HepG2 (cell line): ENCODE results near the gene BSND. TPM values are rescaled to one million over a fixed set of nuclear protein-coding genes. Genes with fewer than 3 reads are reported as not detected.
A peak's percentile ranks its signal among the peaks of the same experiment; 100 is the strongest.

Experiments
- ATAC-seq: fragments of 200-7000 bp; cut with Tn5 transposase; 3 replicates; pipeline ENCODE4 v1.9.1; 2020; ENCODE audit warnings: mild to moderate bottlenecking, moderate library complexity
- BruUV-seq: library from RNA; stranded (reverse); fragments of 400-500 nt; replicated peaks from 2 replicates; lab custom pipeline; 2021; lab: Mats Ljungman, UMichigan
- CTCF ChIA-PET: fragments of 300-600 bp; formaldehyde crosslinking; extraction: SDS; loops from one replicate; lab custom pipeline; 2021; ENCODE audit warnings: low total read pairs, inconsistent platforms, low intra/inter-chr PET ratio; lab: Yijun Ruan, JAX
- POLR2A ChIA-PET: fragments of 350-600 bp; sonication (Branson Sonifier 250); formaldehyde crosslinking; loops from one replicate; lab custom pipeline; 2020; ENCODE audit warnings: antibody characterized with exemption, inconsistent platforms; lab: Yijun Ruan, JAX
- DNase-seq: peaks from one replicate; pipeline ENCODE4 v3.0.0-alpha.2; 2015; ENCODE audit warnings: low spot score
- FAIRE-seq: peaks from 3 replicates; lab custom pipeline; 2011; peaks lifted over from hg19 to GRCh38; lab: Jason Lieb, UNC
- H2AFZ ChIP-seq: one replicate; pipeline ENCODE4 v1.6.1; 2011; ENCODE audit warnings: low read length, inconsistent platforms
- H3K27ac ChIP-seq: fragments of 300-600 bp; 3 replicates; pipeline ENCODE4 v1.8.0; 2011; ENCODE audit warnings: mixed run types, mild to moderate bottlenecking, mixed read lengths, low read length, inconsistent platforms; ENCODE audit not compliant: insufficient read depth; ENCODE audit errors: extremely low read length
- H3K27me3 ChIP-seq, 2 experiments: fragments of 200-600 bp in 1 of 2; 2 replicates in 1 of 2; 3 replicates in 1 of 2; pipeline versions ENCODE4 v1.6.0 to v1.8.0; 2011; ENCODE audit warnings: low read length in 2 of 2, mild to moderate bottlenecking in 2 of 2, moderate library complexity in 2 of 2, inconsistent platforms in 1 of 2; ENCODE audit not compliant: insufficient read depth in 2 of 2, control insufficient read depth in 1 of 2
- H3K36me3 ChIP-seq, 2 experiments: fragments of 200-600 bp in 1 of 2; replicated peaks in 1 of 2; 2 replicates in 1 of 2; 3 replicates in 1 of 2; pipeline versions ENCODE4 v1.5.1 to v1.8.0; 2011; ENCODE audit warnings: low read length in 2 of 2, inconsistent platforms in 1 of 2; ENCODE audit not compliant: insufficient read depth in 2 of 2, control insufficient read depth in 1 of 2
- H3K4me1 ChIP-seq: 2 replicates; pipeline ENCODE4 v1.5.1; 2012; ENCODE audit warnings: low read length, inconsistent platforms; ENCODE audit not compliant: insufficient read depth
- H3K4me2 ChIP-seq: 2 replicates; pipeline ENCODE4 v1.6.0; 2011; ENCODE audit warnings: low read depth, low read length, inconsistent platforms
- H3K4me3 ChIP-seq, 3 experiments: fragments of 200-600 bp in 1 of 3; sonication (generic), shearing (Covaris generic) in 1 of 3; replicated peaks in 1 of 3; 2 replicates each; pipeline ENCODE4 v1.5.1; 2011 to 2016; ENCODE audit warnings: low read length in 3 of 3, inconsistent platforms in 2 of 3, low read depth in 2 of 3, mild to moderate bottlenecking in 2 of 3, control low read depth in 1 of 3, mixed read lengths in 1 of 3; ENCODE audit not compliant: insufficient read depth in 1 of 3
- H3K79me2 ChIP-seq: one replicate; pipeline ENCODE4 v1.6.1; 2011; ENCODE audit warnings: low read length, inconsistent platforms; ENCODE audit not compliant: insufficient read depth
- H3K9ac ChIP-seq: 2 replicates; pipeline ENCODE4 v1.6.0; 2011; ENCODE audit warnings: mild to moderate bottlenecking, low read depth, low read length, inconsistent platforms; ENCODE audit not compliant: insufficient read depth
- H3K9me3 ChIP-seq: 2 replicates; pipeline ENCODE4 v1.5.1; 2012; ENCODE audit warnings: mild to moderate bottlenecking, low read length
- H4K20me1 ChIP-seq: 2 replicates; pipeline ENCODE4 v1.6.0; 2011; ENCODE audit warnings: inconsistent platforms, mild to moderate bottlenecking, low read length, moderate library complexity; ENCODE audit not compliant: insufficient read depth
- ATF7 ChIP-seq, 2 experiments: fragments of 450-650 bp in 1 of 2; sonication (generic) in 1 of 2; formaldehyde crosslinking in 1 of 2; IDR thresholded peaks; 2 replicates each; pipeline versions ENCODE4 v1.4.0 to v1.6.1; 2016 to 2020; ENCODE audit warnings: antibody characterized with exemption in 1 of 2, mild to moderate bottlenecking in 1 of 2, missing genetic modification reagents in 1 of 2
- CREB1 ChIP-seq, 2 experiments: fragments of 450-650 bp in 1 of 2; IDR thresholded peaks; 2 replicates each; pipeline ENCODE4 v1.6.1; 2016 to 2017; ENCODE audit warnings: control low read depth in 1 of 2, mild to moderate bottlenecking in 1 of 2, missing compliant biosample characterization in 1 of 2, missing genetic modification characterization in 1 of 2
- ZNF251 ChIP-seq: sonication (generic); formaldehyde crosslinking; IDR thresholded peaks from 2 replicates; pipeline ENCODE4 v1.9.0; 2021; ENCODE audit warnings: mild to moderate bottlenecking, missing genetic modification reagents
- ZNF503 ChIP-seq: sonication (generic); formaldehyde crosslinking; IDR thresholded peaks from 2 replicates; pipeline ENCODE4 v1.4.0; 2020; ENCODE audit warnings: missing genetic modification reagents
- ZNF746 ChIP-seq: sonication (generic); formaldehyde crosslinking; IDR thresholded peaks from 2 replicates; pipeline ENCODE4 v1.8.0; 2022; ENCODE audit warnings: mild to moderate bottlenecking, missing genetic modification reagents
- WGBS: methylation state at CpG from one replicate; pipeline ENCODE4 v1.1.6; 2017; ENCODE audit warnings: low lambda C conversion rate; 5-methylcytosine and 5-hydroxymethylcytosine counted together
- in situ Hi-C: cut with HindIII; loops from 2 replicates; pipeline ENCODE4 v1.10.0; 2017; ENCODE audit warnings: low pct_unique_long_range_greater_than_20kb; ENCODE audit not compliant: extremely low pct_ligation_motif_present
- intact Hi-C: fragments of 100-400 bp; cut with micrococcal nuclease; formaldehyde crosslinking; loops from one replicate; pipeline ENCODE4 v1.10.0; 2022; ENCODE audit not compliant: unreplicated experiment
- polyA plus RNA-seq, 8 experiments: library from polyadenylated mRNA; depleted of rRNA in 3 of 8; stranded (reverse) in 7 of 8; unstranded in 1 of 8; fragments of >200 nt; fragmentation: Illumina TruSeq in 4 of 8; extraction: Trizol in 4 of 8; gene quantifications; 2 replicates each; pipeline versions ENCODE4 v1.2.1 to v1.2.3, GENCODE V29; 2011 to 2016; ENCODE audit warnings: low read depth in 4 of 8, missing spikeins in 1 of 8, mixed read lengths in 1 of 8; ENCODE audit not compliant: insufficient read depth in 1 of 8
- total RNA-seq, 5 experiments: library from RNA; depleted of rRNA; stranded (reverse); fragments of >200 nt; fragmentation: Illumina TruSeq; extraction: Trizol; gene quantifications; 2 replicates each; pipeline ENCODE4 v1.2.3, GENCODE V29; 2016; ENCODE audit warnings: low read depth in 1 of 5
- TF ChIP-seq, protein P1 (sequence below): IDR thresholded peaks from 2 replicates; pipeline ENCODE4 v1.6.1; 2016
- TF ChIP-seq, protein P2 (sequence below): IDR thresholded peaks from 2 replicates; pipeline ENCODE4 v1.6.1; 2012; ENCODE audit warnings: low read length, improper control_type of control experiment

The BSND gene
- total and polyA plus RNA-seq, 2 of the 13 experiments (the other 11 are each of a cell fraction or from before 2014, with no cell fraction given) = not detected

GRCh38 chr1:55002686-55003085 lies 4.0 kb downstream of the BSND start:
- CTCF ChIA-PET = no interaction called here
- no peaks in the 10 kb centered on the region for H4K20me1 ChIP-seq
- H3K27ac ChIP-seq = no peak overlapping the region
- no peak overlapping the region for H3K4me3 ChIP-seq
- intact Hi-C loops (no loop called here), in situ Hi-C loops (no loop called here)
- POLR2A ChIA-PET = no interaction called here
- H2AFZ ChIP-seq = no peak overlapping the region
- no peaks in the 10 kb centered on the region for H3K9me3 ChIP-seq
- DNase-seq (no peak), FAIRE-seq (no peak), ATAC-seq (no peak)
- TF ChIP-seq ATF7 (IDR thresholded peaks at IDR 0.05) (peak; percentile 27; the same call in 1 of the 2 replicates), ATF7 (CRISPR knock-in tag; IDR thresholded peaks at IDR 0.05) (no peak), ZNF503 (CRISPR knock-in tag) (no peak), CREB1 (IDR thresholded peaks at IDR 0.05) (peak; percentile 93), CREB1 (CRISPR knock-in tag; IDR thresholded peaks at IDR 0.05) (no peak), ZNF251 (CRISPR knock-in tag) (no peak), ZNF746 (CRISPR knock-in tag) (no peak)
- TF ChIP-seq, protein P1, sequence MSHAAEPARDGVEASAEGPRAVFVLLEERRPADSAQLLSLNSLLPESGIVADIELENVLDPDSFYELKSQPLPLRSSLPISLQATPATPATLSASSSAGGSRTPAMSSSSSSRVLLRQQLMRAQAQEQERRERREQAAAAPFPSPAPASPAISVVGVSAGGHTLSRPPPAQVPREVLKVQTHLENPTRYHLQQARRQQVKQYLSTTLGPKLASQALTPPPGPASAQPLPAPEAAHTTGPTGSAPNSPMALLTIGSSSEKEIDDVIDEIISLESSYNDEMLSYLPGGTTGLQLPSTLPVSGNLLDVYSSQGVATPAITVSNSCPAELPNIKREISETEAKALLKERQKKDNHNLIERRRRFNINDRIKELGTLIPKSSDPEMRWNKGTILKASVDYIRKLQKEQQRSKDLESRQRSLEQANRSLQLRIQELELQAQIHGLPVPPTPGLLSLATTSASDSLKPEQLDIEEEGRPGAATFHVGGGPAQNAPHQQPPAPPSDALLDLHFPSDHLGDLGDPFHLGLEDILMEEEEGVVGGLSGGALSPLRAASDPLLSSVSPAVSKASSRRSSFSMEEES (CRISPR knock-in tag) = no peak
- TF ChIP-seq, protein P2, sequence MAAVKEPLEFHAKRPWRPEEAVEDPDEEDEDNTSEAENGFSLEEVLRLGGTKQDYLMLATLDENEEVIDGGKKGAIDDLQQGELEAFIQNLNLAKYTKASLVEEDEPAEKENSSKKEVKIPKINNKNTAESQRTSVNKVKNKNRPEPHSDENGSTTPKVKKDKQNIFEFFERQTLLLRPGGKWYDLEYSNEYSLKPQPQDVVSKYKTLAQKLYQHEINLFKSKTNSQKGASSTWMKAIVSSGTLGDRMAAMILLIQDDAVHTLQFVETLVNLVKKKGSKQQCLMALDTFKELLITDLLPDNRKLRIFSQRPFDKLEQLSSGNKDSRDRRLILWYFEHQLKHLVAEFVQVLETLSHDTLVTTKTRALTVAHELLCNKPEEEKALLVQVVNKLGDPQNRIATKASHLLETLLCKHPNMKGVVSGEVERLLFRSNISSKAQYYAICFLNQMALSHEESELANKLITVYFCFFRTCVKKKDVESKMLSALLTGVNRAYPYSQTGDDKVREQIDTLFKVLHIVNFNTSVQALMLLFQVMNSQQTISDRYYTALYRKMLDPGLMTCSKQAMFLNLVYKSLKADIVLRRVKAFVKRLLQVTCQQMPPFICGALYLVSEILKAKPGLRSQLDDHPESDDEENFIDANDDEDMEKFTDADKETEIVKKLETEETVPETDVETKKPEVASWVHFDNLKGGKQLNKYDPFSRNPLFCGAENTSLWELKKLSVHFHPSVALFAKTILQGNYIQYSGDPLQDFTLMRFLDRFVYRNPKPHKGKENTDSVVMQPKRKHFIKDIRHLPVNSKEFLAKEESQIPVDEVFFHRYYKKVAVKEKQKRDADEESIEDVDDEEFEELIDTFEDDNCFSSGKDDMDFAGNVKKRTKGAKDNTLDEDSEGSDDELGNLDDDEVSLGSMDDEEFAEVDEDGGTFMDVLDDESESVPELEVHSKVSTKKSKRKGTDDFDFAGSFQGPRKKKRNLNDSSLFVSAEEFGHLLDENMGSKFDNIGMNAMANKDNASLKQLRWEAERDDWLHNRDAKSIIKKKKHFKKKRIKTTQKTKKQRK = no peak
- H3K9ac ChIP-seq = no peak overlapping the region
- H3K4me2 ChIP-seq = no peak overlapping the region
- H3K4me1 ChIP-seq = peaks cover 8% of the 10 kb centered on the region; the same call in 1 of the 2 replicates
- H3K79me2 ChIP-seq = no peaks in the 10 kb centered on the region
- 4% methylated on average over 2 of the region's 2 CpGs for WGBS
- H3K36me3 ChIP-seq = no peaks in the 10 kb centered on the region
- peaks cover 3 to 21% of the 10 kb centered on the region in 2 experiments for H3K27me3 ChIP-seq
- no TSS peak for BruUV-seq
